Transverse colon (tissue), 4 donors: ENCODE measurements around the gene TRAPPC10.

Experiments used
- CTCF ChIP-seq, 5 experiments: fragments of 200-600 bp in 3 of 5; fragments of 450-650 bp in 2 of 5; sonication (generic) in 3 of 5; IDR thresholded peaks; 1 replicate in 2 of 5; 2 replicates in 3 of 5; pipeline ENCODE4 v1.5.1; 2016 to 2017; ENCODE audit warnings: antibody characterized with exemption in 5 of 5, inconsistent platforms in 3 of 5, mild to moderate bottlenecking in 2 of 5, moderate library complexity in 1 of 5
- EP300 ChIP-seq: sonication (generic); formaldehyde crosslinking; IDR thresholded peaks from one replicate; pipeline ENCODE4 v1.6.1; 2017; ENCODE audit warnings: antibody characterized with exemption, low read depth
- POLR2A ChIP-seq: fragments of 450-650 bp; IDR thresholded peaks from one replicate; pipeline ENCODE4 v1.6.1; 2016; ENCODE audit warnings: antibody characterized with exemption, mild to moderate bottlenecking, moderate library complexity
- POLR2AphosphoS5 ChIP-seq, 3 donors: sonication (generic); formaldehyde crosslinking; IDR thresholded peaks; one replicate each; pipeline ENCODE4 v1.6.1; 2016; ENCODE audit warnings: antibody characterized with exemption in 3 of 3

- no peak for TF ChIP-seq CTCF (IDR thresholded peaks at IDR 0.05)
- TF ChIP-seq EP300 = no peak
- TF ChIP-seq POLR2A = no peak
- TF ChIP-seq POLR2AphosphoS5 (IDR thresholded peaks at IDR 0.05) = no peak
These were observed 30.8 kb upstream of the TRAPPC10 start for GRCh38 chr21:43981151-43981870.
